ENCODE results near the gene ZNF415.

ZNF415 gene

DNA sequence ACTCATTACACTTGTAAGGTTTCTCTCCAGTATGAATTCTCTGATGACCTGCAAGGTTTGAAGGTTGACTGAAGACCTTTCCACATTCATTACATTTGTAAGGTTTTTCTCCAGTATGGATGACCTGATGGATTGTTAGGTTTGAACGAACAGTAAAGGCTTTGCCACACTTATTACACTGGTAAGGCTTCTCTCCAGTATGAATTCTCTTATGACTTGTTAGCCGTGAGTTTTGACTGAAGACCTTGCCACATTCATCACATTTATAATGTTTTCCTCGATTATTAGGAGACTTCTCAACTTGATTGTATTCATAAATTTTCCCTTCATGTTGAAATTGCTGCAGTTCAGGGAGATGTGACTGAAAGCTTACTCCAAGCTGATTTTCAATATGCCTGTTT lies 33.0 kb upstream of the ZNF415 start:
- Histone ChIP-seq H4K20me1 (ENCODE audit: insufficient read depth) (no peaks in the 10 kb centered on the region), H3K27ac (no peak overlapping the region), H3K79me2 (ENCODE audit: insufficient read depth, low read depth) (no peaks in the 10 kb centered on the region), H3K27me3 (ENCODE audit: insufficient read depth, low read depth) (no peaks in the 10 kb centered on the region), H2AFZ (ENCODE audit: low read depth) (no peak overlapping the region), H3K36me3 (ENCODE audit: insufficient read depth) (no peaks in the 10 kb centered on the region), H3K4me1 (ENCODE audit: low read depth, poor library complexity, severe bottlenecking) (no peaks in the 10 kb centered on the region), H3K4me3 (IDR thresholded peaks at IDR 0.05; ENCODE audit: insufficient read depth, low read depth, low read length) (no peak overlapping the region), H3K9ac (no peak overlapping the region), H3K4me2 (no peak overlapping the region)
- no peak for TF ChIP-seq CTCF (conservative IDR thresholded peaks at IDR 0.05; ENCODE audit: low read depth, low read length)

DNA sequence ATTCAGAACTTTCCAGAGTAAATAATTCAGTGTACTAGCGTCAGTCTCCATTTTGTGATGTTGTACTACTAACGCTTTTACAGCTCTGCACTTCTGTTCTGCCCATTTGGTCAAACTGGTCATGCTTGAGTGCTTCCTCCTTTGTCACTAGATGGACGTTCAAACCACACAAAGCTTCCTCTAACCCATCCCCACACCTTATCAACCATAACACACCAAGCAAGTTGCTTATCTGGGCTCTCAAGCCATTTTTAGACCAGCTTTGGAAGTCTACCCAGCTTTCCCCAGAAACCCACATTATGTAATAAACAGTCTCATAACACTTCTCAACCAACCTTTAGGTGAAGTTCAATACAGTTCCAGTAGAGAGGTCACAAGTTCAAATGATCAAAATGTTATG lies 28.4 kb upstream of the ZNF415 start:
- Histone ChIP-seq H3K4me2 (no peak overlapping the region), H3K79me2 (ENCODE audit: insufficient read depth, low read depth) (no peaks in the 10 kb centered on the region), H3K27ac (no peak overlapping the region), H3K4me1 (ENCODE audit: low read depth, poor library complexity, severe bottlenecking) (no peaks in the 10 kb centered on the region), H3K27me3 (ENCODE audit: insufficient read depth, low read depth) (no peaks in the 10 kb centered on the region), H4K20me1 (ENCODE audit: insufficient read depth) (no peaks in the 10 kb centered on the region), H3K36me3 (ENCODE audit: insufficient read depth) (no peaks in the 10 kb centered on the region), H2AFZ (ENCODE audit: low read depth) (no peak overlapping the region), H3K9ac (no peak overlapping the region), H3K4me3 (IDR thresholded peaks at IDR 0.05; ENCODE audit: insufficient read depth, low read depth, low read length) (no peak overlapping the region)
- TF ChIP-seq CTCF (conservative IDR thresholded peaks at IDR 0.05; ENCODE audit: low read depth, low read length), result no peak

- Histone ChIP-seq H3K4me3 (IDR thresholded peaks at IDR 0.05; ENCODE audit: insufficient read depth, low read depth, low read length) (no peak overlapping the region), H3K4me2 (no peak overlapping the region), H3K36me3 (ENCODE audit: insufficient read depth) (no peaks in the 10 kb centered on the region), H4K20me1 (ENCODE audit: insufficient read depth) (no peaks in the 10 kb centered on the region), H3K4me1 (ENCODE audit: low read depth, poor library complexity, severe bottlenecking) (no peaks in the 10 kb centered on the region), H3K27me3 (ENCODE audit: insufficient read depth, low read depth) (no peaks in the 10 kb centered on the region), H2AFZ (ENCODE audit: low read depth) (no peak overlapping the region), H3K9ac (no peak overlapping the region), H3K79me2 (ENCODE audit: insufficient read depth, low read depth) (no peaks in the 10 kb centered on the region), H3K27ac (no peak overlapping the region)
- TF ChIP-seq CTCF (conservative IDR thresholded peaks at IDR 0.05; ENCODE audit: low read depth, low read length), result no peak
Measured at GRCh38 chr19:53160350-53160749, 27.6 kb upstream of the ZNF415 start.

- Histone ChIP-seq H3K27ac (no peak overlapping the region), H3K79me2 (ENCODE audit: insufficient read depth, low read depth) (no peaks in the 10 kb centered on the region), H3K36me3 (ENCODE audit: insufficient read depth) (no peaks in the 10 kb centered on the region), H3K4me2 (no peak overlapping the region), H3K4me3 (IDR thresholded peaks at IDR 0.05; ENCODE audit: insufficient read depth, low read depth, low read length) (no peak overlapping the region), H4K20me1 (ENCODE audit: insufficient read depth) (no peaks in the 10 kb centered on the region), H3K9ac (no peak overlapping the region), H2AFZ (ENCODE audit: low read depth) (no peak overlapping the region), H3K4me1 (ENCODE audit: low read depth, poor library complexity, severe bottlenecking) (no peaks in the 10 kb centered on the region), H3K27me3 (ENCODE audit: insufficient read depth, low read depth) (no peaks in the 10 kb centered on the region)
- no peak for TF ChIP-seq CTCF (conservative IDR thresholded peaks at IDR 0.05; ENCODE audit: low read depth, low read length)
Measured at GRCh38 chr19:53158119-53158656, 25.5 kb upstream of the ZNF415 start.
